Kidney epithelial cell (primary cell): ENCODE results near the gene TEX19. TPM values are rescaled to one million over a fixed set of nuclear protein-coding genes. Genes with fewer than 3 reads are reported as not detected.
"Not testable (repeated sequence)": the region's sequence is repeated elsewhere in the genome, so short reads cannot be mapped to it uniquely, and the experiment has no call there.

Experiments used
- DNase-seq: peaks from one replicate; pipeline ENCODE4 v3.0.0-alpha.2; 2010; ENCODE audit warnings: low read depth
- H3K27me3 ChIP-seq: 2 replicates; pipeline ENCODE4 v1.6.0; 2011; ENCODE audit warnings: low read length; ENCODE audit not compliant: control insufficient read depth, insufficient read depth
- H3K36me3 ChIP-seq: 2 replicates; pipeline ENCODE4 v1.5.1; 2011; ENCODE audit warnings: low read length; ENCODE audit not compliant: control insufficient read depth, insufficient read depth
- H3K4me3 ChIP-seq: 2 replicates; pipeline ENCODE4 v1.5.1; 2011; ENCODE audit warnings: low read depth, mild to moderate bottlenecking, control low read depth, low read length
- total RNA-seq: library from RNA; depleted of rRNA; stranded (reverse); fragments of >200 nt; gene quantifications from 2 replicates; pipeline ENCODE4 v1.2.3, GENCODE V29; 2015
- TF ChIP-seq, protein P1 (sequence below): IDR thresholded peaks from 2 replicates; pipeline ENCODE4 v1.5.1; 2011; ENCODE audit warnings: mild to moderate bottlenecking, moderate library complexity, low read length, control low read depth, inconsistent platforms; ENCODE audit not compliant: insufficient read depth, poor library complexity, severe bottlenecking

TEX19 gene
- total RNA-seq, 1 donor from 2014 or later = not detected

DNA sequence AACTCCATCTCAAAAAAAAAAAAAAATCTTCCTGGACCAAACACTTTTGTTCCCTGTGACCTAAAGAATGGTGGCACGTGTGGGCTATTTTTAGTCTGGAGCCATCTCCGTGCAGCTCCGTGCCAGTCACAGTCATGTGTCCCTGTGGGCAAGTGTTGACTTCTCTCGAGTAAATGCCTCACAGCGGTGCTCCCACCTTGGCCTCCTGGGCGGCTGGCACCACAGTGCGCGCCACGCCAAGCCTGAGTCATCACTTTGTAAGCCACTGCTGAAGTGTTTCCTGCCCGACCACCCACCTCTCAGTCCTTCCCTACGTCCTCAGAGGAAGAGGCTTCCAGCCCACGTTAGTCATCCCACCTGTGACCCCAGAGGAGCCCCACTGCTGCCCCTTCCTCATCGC, 48.2 kb downstream of the TEX19 start:
- DNase-seq = no peak
- Histone ChIP-seq H3K36me3 (no peaks in the 10 kb centered on the region), H3K27me3 (no peaks in the 10 kb centered on the region), H3K4me3 (no peak overlapping the region)
- TF ChIP-seq, protein P1, sequence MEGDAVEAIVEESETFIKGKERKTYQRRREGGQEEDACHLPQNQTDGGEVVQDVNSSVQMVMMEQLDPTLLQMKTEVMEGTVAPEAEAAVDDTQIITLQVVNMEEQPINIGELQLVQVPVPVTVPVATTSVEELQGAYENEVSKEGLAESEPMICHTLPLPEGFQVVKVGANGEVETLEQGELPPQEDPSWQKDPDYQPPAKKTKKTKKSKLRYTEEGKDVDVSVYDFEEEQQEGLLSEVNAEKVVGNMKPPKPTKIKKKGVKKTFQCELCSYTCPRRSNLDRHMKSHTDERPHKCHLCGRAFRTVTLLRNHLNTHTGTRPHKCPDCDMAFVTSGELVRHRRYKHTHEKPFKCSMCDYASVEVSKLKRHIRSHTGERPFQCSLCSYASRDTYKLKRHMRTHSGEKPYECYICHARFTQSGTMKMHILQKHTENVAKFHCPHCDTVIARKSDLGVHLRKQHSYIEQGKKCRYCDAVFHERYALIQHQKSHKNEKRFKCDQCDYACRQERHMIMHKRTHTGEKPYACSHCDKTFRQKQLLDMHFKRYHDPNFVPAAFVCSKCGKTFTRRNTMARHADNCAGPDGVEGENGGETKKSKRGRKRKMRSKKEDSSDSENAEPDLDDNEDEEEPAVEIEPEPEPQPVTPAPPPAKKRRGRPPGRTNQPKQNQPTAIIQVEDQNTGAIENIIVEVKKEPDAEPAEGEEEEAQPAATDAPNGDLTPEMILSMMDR = no peak

GRCh38 chr17:82408288-82408937, 49.4 kb downstream of the TEX19 start:
- no peaks in the 10 kb centered on the region for H3K27me3 ChIP-seq
- H3K36me3 ChIP-seq = no peaks in the 10 kb centered on the region
- TF ChIP-seq, protein P1 = no peak
- H3K4me3 ChIP-seq = no peak overlapping the region
- no peak for DNase-seq

GRCh38 chr17:82408938-82409318, 49.9 kb downstream of the TEX19 start:
- TF ChIP-seq, protein P1 = no peak
- H3K27me3 ChIP-seq = no peaks in the 10 kb centered on the region

GRCh38 chr17:82410014-82410716, 51.1 kb downstream of the TEX19 start:
- Histone ChIP-seq H3K27me3 (no peaks in the 10 kb centered on the region), H3K4me3 (no peak overlapping the region), H3K36me3 (no peaks in the 10 kb centered on the region)
- DNase-seq = no peak
- TF ChIP-seq, protein P1 = no peak

More at GRCh38 chr17:82408938-82409318, 49.9 kb downstream of the TEX19 start:
- Histone ChIP-seq H3K36me3 (no peaks in the 10 kb centered on the region), H3K4me3 (no peak overlapping the region)
- DNase-seq = no peak

DNA sequence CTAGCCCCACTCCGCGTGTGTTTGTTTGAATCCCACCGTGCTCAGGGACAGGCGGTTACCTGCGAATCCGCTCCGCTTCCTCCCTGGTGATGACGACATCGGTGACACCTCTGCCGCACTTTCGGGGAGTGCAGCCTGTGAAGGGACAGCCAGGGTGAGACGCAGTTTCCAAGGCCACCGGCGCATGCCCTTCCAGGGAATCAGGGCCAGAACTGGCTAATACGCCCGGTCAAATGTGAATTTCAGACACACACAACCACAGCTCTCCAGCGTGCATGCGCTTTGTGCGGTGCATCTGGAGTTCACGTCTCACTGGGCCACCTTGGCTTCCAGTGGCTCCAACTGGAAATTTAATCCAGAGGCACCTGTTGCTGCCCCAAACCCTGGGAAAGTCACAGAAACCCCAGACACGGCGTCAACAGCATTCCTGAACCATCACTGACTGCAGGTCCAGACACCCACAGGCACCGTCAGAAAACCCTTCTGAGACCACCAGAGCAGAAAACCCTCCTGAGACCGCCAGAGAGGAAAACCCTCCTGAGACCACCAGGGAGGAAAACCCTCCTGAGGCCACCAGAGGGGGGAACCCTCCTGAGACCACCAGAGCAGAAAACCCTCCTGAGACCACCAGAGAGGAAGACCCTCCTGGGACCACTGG, 52.5 kb downstream of the TEX19 start:
- H3K27me3 ChIP-seq = no peaks in the 10 kb centered on the region
- H3K36me3 ChIP-seq = no peaks in the 10 kb centered on the region
- TF ChIP-seq, protein P1 = no peak
- DNase-seq = no peak
- H3K4me3 ChIP-seq = no peak overlapping the region

GRCh38 chr17:82412081-82412480, 53.0 kb downstream of the TEX19 start:
- DNase-seq, H3K27me3 ChIP-seq, H3K4me3 ChIP-seq: not testable (repeated sequence)

More at GRCh38 chr17:82412081-82412480, 53.0 kb downstream of the TEX19 start:
- H3K36me3 ChIP-seq = not testable (repeated sequence)
